ENCODE measurements around the gene CNTNAP2. TPM values are rescaled to one million over a fixed set of nuclear protein-coding genes. Genes with fewer than 3 reads are reported as not detected.

Gene CNTNAP2
- total and polyA plus RNA-seq, 7 donors: 0.60 to 2.4 (median 1.7) TPM

DNA sequence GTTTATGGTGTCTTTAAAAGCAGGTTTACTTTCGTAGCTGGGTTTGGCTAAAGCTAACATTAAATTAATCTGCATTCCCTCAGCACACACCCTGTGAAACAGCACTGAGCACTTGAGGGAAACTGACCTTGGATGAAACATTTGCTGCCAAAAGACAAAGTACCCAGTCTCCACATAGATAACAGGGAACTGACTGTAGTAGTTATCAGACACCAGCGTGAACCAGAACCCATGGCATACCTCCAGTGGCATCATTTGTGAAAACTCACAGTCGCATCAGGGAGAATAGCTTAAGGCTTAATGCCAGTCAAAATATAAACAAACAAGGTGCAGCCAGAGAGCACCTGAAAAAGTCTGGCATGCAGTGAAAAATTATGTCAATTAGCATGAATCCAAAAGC, 2116.2 kb downstream of the CNTNAP2 start:
- intact Hi-C loops (cut with DNase I): no loop called here
- no peak for TF ChIP-seq POLR2AphosphoS5 (IDR thresholded peaks at IDR 0.05)
- no peak for TF ChIP-seq EP300 (IDR thresholded peaks at IDR 0.05)
- no peak for TF ChIP-seq POLR2A (IDR thresholded peaks at IDR 0.05)
- TF ChIP-seq, protein P1, sequence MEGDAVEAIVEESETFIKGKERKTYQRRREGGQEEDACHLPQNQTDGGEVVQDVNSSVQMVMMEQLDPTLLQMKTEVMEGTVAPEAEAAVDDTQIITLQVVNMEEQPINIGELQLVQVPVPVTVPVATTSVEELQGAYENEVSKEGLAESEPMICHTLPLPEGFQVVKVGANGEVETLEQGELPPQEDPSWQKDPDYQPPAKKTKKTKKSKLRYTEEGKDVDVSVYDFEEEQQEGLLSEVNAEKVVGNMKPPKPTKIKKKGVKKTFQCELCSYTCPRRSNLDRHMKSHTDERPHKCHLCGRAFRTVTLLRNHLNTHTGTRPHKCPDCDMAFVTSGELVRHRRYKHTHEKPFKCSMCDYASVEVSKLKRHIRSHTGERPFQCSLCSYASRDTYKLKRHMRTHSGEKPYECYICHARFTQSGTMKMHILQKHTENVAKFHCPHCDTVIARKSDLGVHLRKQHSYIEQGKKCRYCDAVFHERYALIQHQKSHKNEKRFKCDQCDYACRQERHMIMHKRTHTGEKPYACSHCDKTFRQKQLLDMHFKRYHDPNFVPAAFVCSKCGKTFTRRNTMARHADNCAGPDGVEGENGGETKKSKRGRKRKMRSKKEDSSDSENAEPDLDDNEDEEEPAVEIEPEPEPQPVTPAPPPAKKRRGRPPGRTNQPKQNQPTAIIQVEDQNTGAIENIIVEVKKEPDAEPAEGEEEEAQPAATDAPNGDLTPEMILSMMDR (IDR thresholded peaks at IDR 0.05): no peak
- no peaks in the 10 kb centered on the region for H3K36me3 ChIP-seq
- no peaks in the 10 kb centered on the region for H3K4me1 ChIP-seq
- H3K9me3 ChIP-seq: peaks cover 0 to 2% (median 0%) of the 10 kb centered on the region in 4 donors
- WGBS, 2 donors: 20 to 72% methylated on average over 3 of the region's 3 CpGs
- DNase-seq: no peak
- H3K27ac ChIP-seq: no peak overlapping the region
- no peak overlapping the region for H3K4me3 ChIP-seq
- H3K27me3 ChIP-seq: no peaks in the 10 kb centered on the region

DNA sequence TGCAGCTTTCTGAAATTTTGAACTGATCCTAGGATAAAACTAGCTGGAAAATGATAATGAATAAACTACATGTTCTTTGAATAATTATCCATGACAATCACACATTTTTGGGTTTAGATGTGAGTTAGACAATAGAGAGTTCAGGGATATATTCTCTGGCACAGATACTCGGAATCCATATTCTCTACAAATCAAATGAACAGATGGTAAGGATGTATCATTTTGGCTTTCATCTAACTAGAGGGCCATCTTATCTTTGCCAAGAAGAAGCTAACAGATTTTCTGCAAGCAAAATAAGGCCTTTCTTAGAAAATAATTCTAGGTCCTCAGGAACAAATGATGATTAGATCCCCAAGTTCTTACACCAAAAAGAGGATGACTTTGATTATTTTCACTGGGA, 2118.1 kb downstream of the CNTNAP2 start:
- Histone ChIP-seq H3K4me3 (no peak overlapping the region), H3K27me3 (no peaks in the 10 kb centered on the region), H3K36me3 (no peaks in the 10 kb centered on the region), H3K27ac (no peak overlapping the region), H3K4me1 (no peaks in the 10 kb centered on the region), H3K9me3 (peaks cover 0 to 2% (median 0%) of the 10 kb centered on the region in 4 donors)
- 89 to 93% methylated on average over 1 of the region's 1 CpG for WGBS, 2 donors
- no peak for TF ChIP-seq EP300 (IDR thresholded peaks at IDR 0.05)
- no peak for TF ChIP-seq POLR2AphosphoS5 (IDR thresholded peaks at IDR 0.05)
- no peak for TF ChIP-seq POLR2A (IDR thresholded peaks at IDR 0.05)
- TF ChIP-seq, protein P1 (IDR thresholded peaks at IDR 0.05): no peak
- intact Hi-C loops (cut with DNase I): no loop called here
- no peak for DNase-seq

DNA sequence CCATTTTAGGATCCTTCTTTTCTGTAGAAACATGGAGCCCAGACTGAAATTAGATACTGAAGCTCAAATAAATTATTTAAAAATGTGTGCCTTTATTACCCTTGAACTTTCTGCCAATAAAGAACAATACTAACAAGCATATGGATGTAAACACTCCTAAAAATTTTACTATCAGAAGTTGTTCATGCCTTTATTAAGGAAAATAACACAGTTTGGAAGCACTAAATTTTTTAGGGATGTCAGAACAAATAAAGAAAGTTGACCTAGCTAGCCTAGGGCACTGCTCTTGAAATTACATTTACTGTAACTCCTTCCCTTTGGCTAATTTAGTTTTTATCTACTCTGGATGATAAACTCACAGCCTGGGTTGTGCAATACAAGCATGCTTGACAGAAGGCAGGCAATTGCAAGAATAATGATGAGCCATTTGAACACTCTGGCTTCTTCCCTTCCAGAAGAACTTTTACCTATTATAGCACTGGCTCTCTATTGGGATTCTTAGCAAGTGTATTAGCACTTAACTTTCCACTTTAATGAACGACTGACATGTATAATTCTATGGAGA, 2122.2 kb downstream of the CNTNAP2 start:
- Histone ChIP-seq H3K27me3 (peaks cover 0 to 4% (median 0%) of the 10 kb centered on the region in 3 donors), H3K36me3 (no peaks in the 10 kb centered on the region), H3K9me3 (peaks cover 0 to 2% (median 0%) of the 10 kb centered on the region in 4 donors), H3K4me3 (no peak overlapping the region), H3K27ac (no peak overlapping the region), H3K4me1 (peaks cover 0 to 13% (median 4%) of the 10 kb centered on the region in 4 donors)
- DNase-seq: no peak
- TF ChIP-seq EP300 (IDR thresholded peaks at IDR 0.05) (no peak), POLR2AphosphoS5 (IDR thresholded peaks at IDR 0.05) (no peak), POLR2A (IDR thresholded peaks at IDR 0.05) (no peak)
- TF ChIP-seq, protein P1 (IDR thresholded peaks at IDR 0.05): no peak
- 41 to 81% methylated on average over 1 of the region's 1 CpG for WGBS, 2 donors
- intact Hi-C loops (cut with DNase I): no loop called here

DNA sequence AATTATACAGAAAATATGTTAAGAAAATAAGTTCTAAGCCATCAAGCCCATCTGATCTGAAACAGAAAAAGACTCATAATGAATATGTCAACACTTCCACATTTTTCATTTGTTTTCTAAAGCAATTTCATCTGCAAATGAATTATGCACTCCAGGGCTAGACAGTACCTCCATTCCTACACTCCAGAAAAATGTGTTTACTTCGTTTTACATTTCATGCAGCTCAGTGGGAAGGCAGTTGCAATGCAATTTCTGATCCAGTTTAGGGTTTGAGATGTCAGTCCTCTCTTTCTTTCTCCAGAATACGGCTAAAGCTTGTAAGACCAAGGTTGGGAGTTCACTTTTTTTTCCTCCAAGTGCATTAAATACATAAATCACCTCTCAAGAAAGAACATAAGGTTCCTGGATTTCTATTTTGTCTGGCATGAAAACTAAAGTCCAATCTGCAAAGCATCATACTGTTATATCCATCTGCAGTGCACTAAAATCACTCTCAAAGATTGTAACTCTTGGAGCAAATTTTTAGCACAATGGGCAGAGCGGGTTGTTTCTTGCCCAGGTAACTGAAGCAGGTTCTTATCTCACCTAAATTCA, 2125.2 kb downstream of the CNTNAP2 start:
- WGBS, 2 donors: 73 to 82% methylated on average over 3 of the region's 3 CpGs
- Histone ChIP-seq H3K27ac (no peak overlapping the region), H3K36me3 (no peaks in the 10 kb centered on the region), H3K9me3 (no peaks in the 10 kb centered on the region), H3K27me3 (peaks cover 0 to 4% (median 0%) of the 10 kb centered on the region in 3 donors), H3K4me3 (no peak overlapping the region), H3K4me1 (peaks cover 0 to 13% (median 4%) of the 10 kb centered on the region in 4 donors)
- TF ChIP-seq POLR2AphosphoS5 (IDR thresholded peaks at IDR 0.05): no peak
- no peak for TF ChIP-seq EP300 (IDR thresholded peaks at IDR 0.05)
- TF ChIP-seq, protein P1 (IDR thresholded peaks at IDR 0.05): no peak
- no peak for TF ChIP-seq POLR2A (IDR thresholded peaks at IDR 0.05)
- intact Hi-C loops (cut with DNase I): no loop called here
- DNase-seq: no peak
